Chondrocyte (in vitro differentiated cells): ENCODE data around the gene STAM. TPM values are rescaled to one million over a fixed set of nuclear protein-coding genes. Genes with fewer than 3 reads are reported as not detected.

Experiments used
- DNase-seq: peaks from one replicate; pipeline ENCODE4 v3.0.0; 2021; ENCODE audit warnings: mixed read lengths, low spot score
- H3K27ac Mint-ChIP-seq: one replicate; pipeline ENCODE4 v1.8.0; 2021; ENCODE audit warnings: mild to moderate bottlenecking, moderate library complexity, mixed read lengths; ENCODE audit not compliant: unreplicated experiment
- H3K27me3 Mint-ChIP-seq: 2 replicates; pipeline ENCODE4 v1.8.0; 2021; ENCODE audit warnings: low read depth, mixed read lengths
- H3K36me3 Mint-ChIP-seq: 2 replicates; pipeline ENCODE4 v1.8.0; 2021; ENCODE audit warnings: low read depth, mixed read lengths
- H3K4me1 Mint-ChIP-seq: 2 replicates; pipeline ENCODE4 v1.8.0; 2021; ENCODE audit warnings: low read depth, mild to moderate bottlenecking, mixed read lengths
- H3K4me3 Mint-ChIP-seq: one replicate; pipeline ENCODE4 v1.8.0; 2021; ENCODE audit warnings: mild to moderate bottlenecking, moderate library complexity, mixed read lengths; ENCODE audit not compliant: unreplicated experiment
- H3K9me3 Mint-ChIP-seq: 2 replicates; pipeline ENCODE4 v1.8.0; 2021; ENCODE audit warnings: low read depth, mixed read lengths
- CTCF ChIP-seq: fragments of 200-600 bp; sonication (generic); IDR thresholded peaks from 2 replicates; pipeline ENCODE4 v1.5.0; 2021; ENCODE audit warnings: antibody characterized with exemption, mild to moderate bottlenecking, moderate library complexity
- total RNA-seq: library from RNA; stranded (reverse); gene quantifications from 3 replicates; pipeline ENCODE4 v1.2.1, GENCODE V29; 2021

STAM gene
- total RNA-seq, 1 donor from 2014 or later, result 27.6 TPM

- peaks cover 1% of the 10 kb centered on the region for H3K36me3 Mint-ChIP-seq
- peak overlapping the region; percentile 73 for H3K27ac Mint-ChIP-seq
- no peak overlapping the region for H3K4me3 Mint-ChIP-seq
- no peak for DNase-seq
- TF ChIP-seq CTCF, result no peak
- H3K4me1 Mint-ChIP-seq, result peaks cover 78% of the 10 kb centered on the region
- no peaks in the 10 kb centered on the region for H3K27me3 Mint-ChIP-seq
- no peaks in the 10 kb centered on the region for H3K9me3 Mint-ChIP-seq
Measured at GRCh38 chr10:17648243-17649035, 4.5 kb downstream of the STAM start.

DNA sequence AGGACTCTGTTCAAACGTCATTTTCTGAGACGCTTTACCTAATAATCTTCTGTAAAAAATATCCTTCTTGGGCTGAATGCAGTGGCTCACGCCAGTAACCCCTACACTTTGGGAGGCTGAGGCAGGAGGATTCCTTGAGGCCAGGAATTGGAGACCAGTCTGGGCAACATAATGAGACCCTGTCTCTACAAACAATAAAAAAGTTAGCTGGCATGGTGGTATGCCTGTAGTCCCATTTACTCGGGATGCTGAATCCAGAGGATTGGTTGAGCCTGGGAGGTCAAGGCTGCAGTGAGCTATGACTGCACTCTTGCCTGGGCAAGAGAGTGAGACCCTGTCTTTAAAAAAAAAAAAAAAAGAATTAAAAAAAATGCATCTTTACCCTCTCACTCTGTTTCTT lies 5.1 kb downstream of the STAM start:
- no peaks in the 10 kb centered on the region for H3K9me3 Mint-ChIP-seq
- H3K4me3 Mint-ChIP-seq, result no peak overlapping the region
- TF ChIP-seq CTCF, result no peak
- H3K27ac Mint-ChIP-seq, result peak overlapping the region; percentile 73
- no peaks in the 10 kb centered on the region for H3K27me3 Mint-ChIP-seq
- peaks cover 1% of the 10 kb centered on the region for H3K36me3 Mint-ChIP-seq
- no peak for DNase-seq
- H3K4me1 Mint-ChIP-seq, result peaks cover 83% of the 10 kb centered on the region

DNA sequence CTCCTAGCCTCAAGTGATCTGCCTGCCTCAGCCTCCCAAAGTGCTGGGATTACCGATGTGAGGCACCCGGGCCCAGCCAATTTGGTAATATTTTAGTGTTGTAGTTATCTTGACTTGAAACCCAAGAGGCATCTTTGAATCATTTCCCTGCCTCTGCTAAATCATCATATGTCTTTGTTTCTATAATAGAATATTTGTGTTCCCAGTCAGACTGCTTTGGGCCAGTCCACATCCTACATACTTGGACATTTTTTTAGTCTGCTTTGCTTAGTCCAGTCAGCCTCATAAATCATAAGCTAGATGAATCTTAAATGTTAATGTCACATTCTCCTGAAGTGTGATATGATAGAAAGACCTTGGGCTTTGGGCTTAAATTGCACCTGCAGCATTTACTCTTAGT lies 5.9 kb downstream of the STAM start:
- H3K9me3 Mint-ChIP-seq, result no peaks in the 10 kb centered on the region
- H3K27ac Mint-ChIP-seq, result peak overlapping the region; percentile 94
- H3K4me1 Mint-ChIP-seq, result peaks cover 80% of the 10 kb centered on the region
- H3K4me3 Mint-ChIP-seq, result peak overlapping the region; percentile 16
- H3K36me3 Mint-ChIP-seq, result peaks cover 1% of the 10 kb centered on the region
- no peak for TF ChIP-seq CTCF
- H3K27me3 Mint-ChIP-seq, result no peaks in the 10 kb centered on the region
- no peak for DNase-seq

DNA sequence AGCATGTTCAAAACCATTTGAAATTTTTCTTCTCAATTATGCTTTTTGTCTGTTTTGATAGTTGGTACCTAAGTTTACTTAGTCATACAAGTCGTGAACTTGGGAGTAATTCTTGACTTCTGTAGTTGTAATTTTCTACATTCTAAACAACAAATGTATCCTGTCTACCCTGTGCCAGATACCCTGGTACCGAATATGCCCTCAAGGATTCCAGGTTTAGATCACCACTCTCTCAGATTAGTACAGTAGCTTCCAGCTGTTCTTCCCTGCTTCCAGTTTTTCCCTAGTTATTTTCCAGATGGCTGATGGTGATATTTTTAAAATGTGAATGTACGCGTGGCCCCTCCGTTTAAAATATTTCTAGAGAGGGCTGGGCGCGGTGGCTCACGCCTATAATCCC lies 6.5 kb downstream of the STAM start:
- no peak for DNase-seq
- no peak for TF ChIP-seq CTCF
- H3K4me1 Mint-ChIP-seq, result peaks cover 80% of the 10 kb centered on the region
- peak overlapping the region; percentile 52 for H3K4me3 Mint-ChIP-seq
- H3K9me3 Mint-ChIP-seq, result no peaks in the 10 kb centered on the region
- H3K27me3 Mint-ChIP-seq, result no peaks in the 10 kb centered on the region
- peak overlapping the region; percentile 94 for H3K27ac Mint-ChIP-seq
- peaks cover 1% of the 10 kb centered on the region for H3K36me3 Mint-ChIP-seq

- peaks cover 3% of the 10 kb centered on the region for H3K36me3 Mint-ChIP-seq
- peak overlapping the region; percentile 94 for H3K27ac Mint-ChIP-seq
- no peak for DNase-seq
- peak overlapping the region; percentile 8 for H3K4me3 Mint-ChIP-seq
- no peaks in the 10 kb centered on the region for H3K27me3 Mint-ChIP-seq
- peaks cover 82% of the 10 kb centered on the region for H3K4me1 Mint-ChIP-seq
- no peak for TF ChIP-seq CTCF
- peaks cover 4% of the 10 kb centered on the region for H3K9me3 Mint-ChIP-seq
Measured at GRCh38 chr10:17651896-17652295, 7.9 kb downstream of the STAM start.
